CD14-positive monocyte (primary cell): Measurements from ENCODE around the gene ZC3H15. TPM values are rescaled to one million over a fixed set of nuclear protein-coding genes. Genes with fewer than 3 reads are reported as not detected.
"Not testable (repeated sequence)": the region's sequence is repeated elsewhere in the genome, so short reads cannot be mapped to it uniquely, and the experiment has no call there.

Source experiments
- DNase-seq, 3 donors: peaks; one replicate each; pipeline ENCODE4 v3.0.0-alpha.2; 2011 to 2022
- H2AFZ ChIP-seq: 2 replicates; pipeline ENCODE4 v1.6.0; 2012; ENCODE audit warnings: mild to moderate bottlenecking, low read depth, low read length, inconsistent platforms; ENCODE audit not compliant: insufficient read depth, poor library complexity, severe bottlenecking
- H3K27ac ChIP-seq, 2 donors: 1 replicate in 1 of 2; 2 replicates in 1 of 2; pipeline ENCODE4 v1.5.1; 2012 to 2013; ENCODE audit warnings: low read length in 2 of 2, control low read depth in 1 of 2, inconsistent platforms in 1 of 2, low read depth in 1 of 2, mild to moderate bottlenecking in 1 of 2
- H3K27me3 ChIP-seq, 2 donors: one replicate each; pipeline versions ENCODE4 v1.6.0 to v1.6.1; 2011 to 2013; ENCODE audit warnings: low read length in 2 of 2; ENCODE audit not compliant: control insufficient read depth in 2 of 2, insufficient read depth in 2 of 2
- H3K36me3 ChIP-seq, 2 donors: replicated peaks in 1 of 2; 1 replicate in 1 of 2; 2 replicates in 1 of 2; pipeline versions ENCODE4 v1.5.1 to v1.6.1; 2012 to 2013; ENCODE audit warnings: low read length in 2 of 2, control low read depth in 1 of 2, inconsistent platforms in 1 of 2, mild to moderate bottlenecking in 1 of 2; ENCODE audit not compliant: insufficient read depth in 2 of 2, control insufficient read depth in 1 of 2
- H3K4me1 ChIP-seq, 2 donors: 1 replicate in 1 of 2; 2 replicates in 1 of 2; pipeline versions ENCODE4 v1.5.1 to v1.6.1; 2012 to 2013; ENCODE audit warnings: low read length in 2 of 2, control low read depth in 1 of 2, inconsistent platforms in 1 of 2, mild to moderate bottlenecking in 1 of 2, moderate library complexity in 1 of 2; ENCODE audit not compliant: insufficient read depth in 2 of 2, control insufficient read depth in 1 of 2
- H3K4me2 ChIP-seq: replicated peaks from 2 replicates; pipeline ENCODE3; 2012; ENCODE audit warnings: low read length, moderate library complexity, mild to moderate bottlenecking; ENCODE audit not compliant: poor library complexity, severe bottlenecking; ENCODE audit errors: extremely low read depth
- H3K4me3 ChIP-seq, 3 experiments: fragments of 200-600 bp in 1 of 3; sonication (generic) in 1 of 3; replicated peaks in 1 of 3; 1 replicate in 2 of 3; 2 replicates in 1 of 3; pipeline ENCODE4 v1.5.1; 2011 to 2013; ENCODE audit warnings: low read length in 3 of 3, mild to moderate bottlenecking in 3 of 3, control low read depth in 2 of 3, low read depth in 2 of 3, inconsistent platforms in 1 of 3, moderate library complexity in 1 of 3
- H3K79me2 ChIP-seq: 2 replicates; pipeline ENCODE4 v1.6.0; 2012; ENCODE audit warnings: mild to moderate bottlenecking, control low read depth, inconsistent platforms, low read length, moderate library complexity; ENCODE audit not compliant: insufficient read depth
- H3K9ac ChIP-seq: 2 replicates; pipeline ENCODE4 v1.6.0; 2017; ENCODE audit warnings: low read length, mild to moderate bottlenecking; ENCODE audit not compliant: insufficient read depth, poor library complexity, severe bottlenecking
- H3K9me3 ChIP-seq, 2 donors: replicated peaks in 1 of 2; 1 replicate in 1 of 2; 2 replicates in 1 of 2; pipeline versions ENCODE4 v1.5.1 to v1.6.1; 2012 to 2013; ENCODE audit warnings: low read length in 2 of 2, control low read depth in 1 of 2; ENCODE audit not compliant: control insufficient read depth in 1 of 2, insufficient read depth in 1 of 2
- H4K20me1 ChIP-seq: 2 replicates; pipeline ENCODE4 v1.6.0; 2012; ENCODE audit warnings: mild to moderate bottlenecking, low read length, control low read depth, moderate library complexity; ENCODE audit not compliant: insufficient read depth
- H3K27ac Mint-ChIP-seq, 7 donors: one replicate each; pipeline ENCODE4 v1.8.0; 2020; ENCODE audit warnings: mild to moderate bottlenecking in 7 of 7, mixed read lengths in 7 of 7, moderate library complexity in 6 of 7, inconsistent platforms in 2 of 7
- H3K27me3 Mint-ChIP-seq, 3 donors: one replicate each; pipeline ENCODE4 v1.8.0; 2021 to 2022; ENCODE audit warnings: low read depth in 3 of 3, mild to moderate bottlenecking in 3 of 3, mixed read lengths in 3 of 3, moderate library complexity in 3 of 3, inconsistent platforms in 1 of 3
- H3K36me3 Mint-ChIP-seq, 2 donors: one replicate each; pipeline ENCODE4 v1.8.0; 2020; ENCODE audit warnings: mixed read lengths in 2 of 2, inconsistent platforms in 1 of 2, mild to moderate bottlenecking in 1 of 2
- H3K4me1 Mint-ChIP-seq: one replicate; pipeline ENCODE4 v1.8.0; 2020; ENCODE audit warnings: mild to moderate bottlenecking, mixed read lengths
- H3K4me3 Mint-ChIP-seq, 2 donors: one replicate each; pipeline ENCODE4 v1.8.0; 2020; ENCODE audit warnings: mild to moderate bottlenecking in 2 of 2, mixed read lengths in 2 of 2, moderate library complexity in 1 of 2
- H3K9me3 Mint-ChIP-seq, 7 donors: one replicate each; pipeline ENCODE4 v1.8.0; 2020 to 2022; ENCODE audit warnings: mixed read lengths in 7 of 7, mild to moderate bottlenecking in 6 of 7, moderate library complexity in 6 of 7, inconsistent platforms in 2 of 7
- WGBS: methylation state at CpG from one replicate; pipeline ENCODE4 v1.1.5; 2013; ENCODE audit warnings: missing lambda C conversion rate; ENCODE audit not compliant: insufficient coverage; 5-methylcytosine and 5-hydroxymethylcytosine counted together
- intact Hi-C, 2 donors: fragments of 100-400 bp; cut with micrococcal nuclease; formaldehyde crosslinking; loops; one replicate each; pipeline versions ENCODE4 v1.15.0 to v1.15.1; 2023
- polyA plus RNA-seq, 3 donors: library from polyadenylated mRNA; depleted of rRNA in 1 of 3; unstranded in 2 of 3; stranded (reverse) in 1 of 3; fragments of 300-500 nt in 2 of 3; fragments of >200 nt in 1 of 3; fragmentation: Illumina TruSeq in 2 of 3; gene quantifications; 1 replicate in 2 of 3; 2 replicates in 1 of 3; pipeline ENCODE4 v1.2.3, GENCODE V29; 2012 to 2021
- TF ChIP-seq, protein P1 (sequence below): fragments of 200-600 bp; IDR thresholded peaks from one replicate; pipeline ENCODE4 v1.8.0; 2022; ENCODE audit warnings: antibody characterized with exemption, mild to moderate bottlenecking

ZC3H15 gene
- polyA plus RNA-seq, 3 donors = 39.4 to 52.8 (median 40.6) TPM

DNA sequence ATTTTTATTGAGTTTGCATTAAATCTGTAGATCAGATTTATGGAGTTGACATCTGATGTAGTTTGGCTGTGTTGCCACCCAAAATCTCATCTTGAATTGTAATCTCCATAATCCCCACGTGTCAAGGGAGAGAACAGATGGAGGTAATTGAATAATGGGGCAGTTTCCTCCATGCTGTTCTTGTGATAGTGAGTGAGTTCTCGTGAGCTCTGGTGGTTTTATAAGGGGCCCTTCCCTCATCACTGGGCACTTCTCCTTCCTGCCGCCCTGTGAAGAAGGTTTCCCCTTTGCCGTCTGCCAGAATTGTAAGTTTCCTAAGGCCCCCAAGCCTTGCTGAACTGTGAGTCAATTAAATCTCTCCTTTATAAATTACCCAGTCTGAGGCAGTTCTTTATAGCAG, 32.2 kb downstream of the ZC3H15 start:
- Histone ChIP-seq H3K27ac (no peak overlapping the region), H3K9ac (no peak overlapping the region), H3K4me3 (no peak overlapping the region), H3K4me2 (no peak overlapping the region), H3K4me1 (no peaks in the 10 kb centered on the region), H4K20me1 (no peaks in the 10 kb centered on the region), H3K27me3 (no peaks in the 10 kb centered on the region), H3K79me2 (no peaks in the 10 kb centered on the region), H2AFZ (no peak overlapping the region), H3K9me3 (no peaks in the 10 kb centered on the region), H3K36me3 (peaks cover 26 to 52% of the 10 kb centered on the region in 2 donors)
- intact Hi-C loops = no loop called here
- H3K4me3 Mint-ChIP-seq = no peak overlapping the region
- peak overlapping the region in 2 of 7 donors; percentile 26 to 31 for H3K27ac Mint-ChIP-seq
- peaks cover 1% of the 10 kb centered on the region for H3K4me1 Mint-ChIP-seq
- no CpG with 5 or more reads among the region's 4 CpGs for WGBS
- DNase-seq = no peak
- TF ChIP-seq, protein P1, sequence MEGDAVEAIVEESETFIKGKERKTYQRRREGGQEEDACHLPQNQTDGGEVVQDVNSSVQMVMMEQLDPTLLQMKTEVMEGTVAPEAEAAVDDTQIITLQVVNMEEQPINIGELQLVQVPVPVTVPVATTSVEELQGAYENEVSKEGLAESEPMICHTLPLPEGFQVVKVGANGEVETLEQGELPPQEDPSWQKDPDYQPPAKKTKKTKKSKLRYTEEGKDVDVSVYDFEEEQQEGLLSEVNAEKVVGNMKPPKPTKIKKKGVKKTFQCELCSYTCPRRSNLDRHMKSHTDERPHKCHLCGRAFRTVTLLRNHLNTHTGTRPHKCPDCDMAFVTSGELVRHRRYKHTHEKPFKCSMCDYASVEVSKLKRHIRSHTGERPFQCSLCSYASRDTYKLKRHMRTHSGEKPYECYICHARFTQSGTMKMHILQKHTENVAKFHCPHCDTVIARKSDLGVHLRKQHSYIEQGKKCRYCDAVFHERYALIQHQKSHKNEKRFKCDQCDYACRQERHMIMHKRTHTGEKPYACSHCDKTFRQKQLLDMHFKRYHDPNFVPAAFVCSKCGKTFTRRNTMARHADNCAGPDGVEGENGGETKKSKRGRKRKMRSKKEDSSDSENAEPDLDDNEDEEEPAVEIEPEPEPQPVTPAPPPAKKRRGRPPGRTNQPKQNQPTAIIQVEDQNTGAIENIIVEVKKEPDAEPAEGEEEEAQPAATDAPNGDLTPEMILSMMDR = no peak
- no peaks in the 10 kb centered on the region for H3K27me3 Mint-ChIP-seq
- H3K9me3 Mint-ChIP-seq = peaks cover 0 to 7% (median 0%) of the 10 kb centered on the region in 7 donors
- H3K36me3 Mint-ChIP-seq = peaks cover 23 to 37% of the 10 kb centered on the region in 2 donors

DNA sequence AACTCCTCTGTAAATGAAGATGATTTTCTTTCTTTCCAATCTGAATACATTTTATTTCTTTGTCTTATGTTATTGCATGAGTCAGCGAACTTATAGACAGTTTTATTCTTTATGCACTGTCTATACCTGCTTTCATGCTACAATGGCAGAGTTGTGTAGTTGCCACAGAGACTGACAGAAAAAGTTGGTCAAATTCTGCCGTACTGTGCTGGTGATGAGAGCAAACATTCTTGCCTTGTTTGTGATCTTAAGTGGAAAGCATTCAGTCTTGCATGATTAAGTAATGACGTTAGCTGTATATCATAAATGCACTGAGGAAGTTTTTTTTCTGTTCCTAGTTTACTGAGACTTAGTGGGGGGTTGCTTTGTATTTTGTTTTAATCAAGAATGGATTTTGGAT, 32.9 kb downstream of the ZC3H15 start:
- H3K9me3 Mint-ChIP-seq = peaks cover 0 to 7% (median 0%) of the 10 kb centered on the region in 7 donors
- Histone ChIP-seq H3K4me3 (no peak overlapping the region), H3K27me3 (no peaks in the 10 kb centered on the region), H3K9ac (no peak overlapping the region), H4K20me1 (no peaks in the 10 kb centered on the region), H3K4me2 (no peak overlapping the region), H2AFZ (no peak overlapping the region), H3K9me3 (no peaks in the 10 kb centered on the region), H3K36me3 (peaks cover 20 to 45% of the 10 kb centered on the region in 2 donors), H3K79me2 (no peaks in the 10 kb centered on the region), H3K4me1 (no peaks in the 10 kb centered on the region), H3K27ac (no peak overlapping the region)
- DNase-seq = no peak
- peaks cover 1% of the 10 kb centered on the region for H3K4me1 Mint-ChIP-seq
- intact Hi-C loops = no loop called here
- peaks cover 19 to 31% of the 10 kb centered on the region in 2 donors for H3K36me3 Mint-ChIP-seq
- 80% methylated on average over 1 of the region's 3 CpGs for WGBS
- H3K27me3 Mint-ChIP-seq = no peaks in the 10 kb centered on the region
- no peak overlapping the region for H3K4me3 Mint-ChIP-seq
- no peak overlapping the region for H3K27ac Mint-ChIP-seq
- TF ChIP-seq, protein P1 = no peak

DNA sequence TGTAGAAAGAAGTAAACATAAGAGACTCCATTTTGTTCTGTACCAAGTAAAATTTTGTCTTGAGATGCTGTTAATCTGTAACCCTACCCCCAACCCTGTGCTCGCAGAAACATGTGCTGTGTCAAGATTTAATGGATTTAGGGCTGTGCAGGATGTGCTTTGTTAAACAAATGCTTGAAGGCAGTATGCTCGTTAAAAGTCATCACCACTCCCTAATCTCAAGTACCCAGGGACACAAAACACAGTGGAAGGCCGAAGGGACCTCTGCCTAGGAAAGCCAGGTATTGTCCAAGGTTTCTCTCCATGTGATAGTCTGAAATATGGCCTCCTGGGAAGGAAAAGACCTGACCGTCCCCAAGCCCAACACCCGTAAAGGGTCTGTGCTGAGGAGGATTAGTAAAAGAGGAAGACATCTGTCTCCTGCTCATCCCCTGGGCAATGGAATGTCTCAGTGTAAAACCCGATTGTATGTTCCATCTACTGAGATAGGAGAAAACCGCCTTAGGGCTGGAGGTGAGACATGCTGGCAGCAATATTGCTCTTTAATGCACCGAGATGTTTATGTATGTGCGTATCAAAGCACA, 35.6 kb downstream of the ZC3H15 start:
- peaks cover 15 to 24% of the 10 kb centered on the region in 2 donors for H3K36me3 Mint-ChIP-seq
- H4K20me1 ChIP-seq, H3K4me1 ChIP-seq, H3K9ac ChIP-seq, DNase-seq, H3K27ac Mint-ChIP-seq, H3K79me2 ChIP-seq, H3K9me3 ChIP-seq, H3K4me1 Mint-ChIP-seq, intact Hi-C loops, H3K27ac ChIP-seq, H3K9me3 Mint-ChIP-seq, H2AFZ ChIP-seq, H3K4me3 Mint-ChIP-seq, H3K27me3 Mint-ChIP-seq, H3K27me3 ChIP-seq, H3K4me3 ChIP-seq, H3K4me2 ChIP-seq: not testable (repeated sequence)
- 94% methylated on average over 5 of the region's 9 CpGs for WGBS
- peaks cover 9 to 26% of the 10 kb centered on the region in 2 donors for H3K36me3 ChIP-seq
